Transverse colon (tissue), 4 donors: Measurements from ENCODE around the gene MSLN. TPM values are rescaled to one million over a fixed set of nuclear protein-coding genes. Genes with fewer than 3 reads are reported as not detected.

Experiments used
- DNase-seq: peaks from one replicate; pipeline ENCODE4 v3.0.0-alpha.2; 2019
- H3K27ac ChIP-seq, 4 donors: fragments of 200-600 bp; sonication (generic); 2 replicates each; pipeline ENCODE4 v1.5.1; 2016 to 2018; ENCODE audit warnings: inconsistent platforms in 4 of 4
- H3K27me3 ChIP-seq: fragments of 200-600 bp; sonication (generic); 2 replicates; pipeline ENCODE4 v1.5.1; 2017; ENCODE audit warnings: inconsistent platforms
- H3K36me3 ChIP-seq, 4 donors: fragments of 200-600 bp; sonication (generic); 2 replicates each; pipeline ENCODE4 v1.5.1; 2017 to 2019; ENCODE audit warnings: inconsistent platforms in 4 of 4
- H3K4me1 ChIP-seq, 4 donors: fragments of 200-600 bp; sonication (generic); 2 replicates each; pipeline ENCODE4 v1.5.1; 2017 to 2020; ENCODE audit warnings: inconsistent platforms in 4 of 4
- H3K4me3 ChIP-seq, 4 donors: fragments of 200-600 bp; sonication (generic); 1 replicate in 1 of 4; 2 replicates in 3 of 4; pipeline versions ENCODE4 v1.5.1 to v1.6.1; 2017 to 2019; ENCODE audit warnings: inconsistent platforms in 4 of 4
- H3K9me3 ChIP-seq, 2 donors: fragments of 200-600 bp; sonication (generic); 2 replicates each; pipeline ENCODE4 v1.5.1; 2017 to 2019; ENCODE audit warnings: inconsistent platforms in 2 of 2
- CTCF ChIP-seq, 5 experiments: fragments of 200-600 bp in 3 of 5; fragments of 450-650 bp in 2 of 5; sonication (generic) in 3 of 5; IDR thresholded peaks; 1 replicate in 2 of 5; 2 replicates in 3 of 5; pipeline ENCODE4 v1.5.1; 2016 to 2017; ENCODE audit warnings: antibody characterized with exemption in 5 of 5, inconsistent platforms in 3 of 5, mild to moderate bottlenecking in 2 of 5, moderate library complexity in 1 of 5
- EP300 ChIP-seq: sonication (generic); formaldehyde crosslinking; IDR thresholded peaks from one replicate; pipeline ENCODE4 v1.6.1; 2017; ENCODE audit warnings: antibody characterized with exemption, low read depth
- POLR2A ChIP-seq: fragments of 450-650 bp; IDR thresholded peaks from one replicate; pipeline ENCODE4 v1.6.1; 2016; ENCODE audit warnings: antibody characterized with exemption, mild to moderate bottlenecking, moderate library complexity
- POLR2AphosphoS5 ChIP-seq, 3 donors: sonication (generic); formaldehyde crosslinking; IDR thresholded peaks; one replicate each; pipeline ENCODE4 v1.6.1; 2016; ENCODE audit warnings: antibody characterized with exemption in 3 of 3
- WGBS, 2 donors: methylation state at CpG; one replicate each; pipeline ENCODE4 v1.1.5; 2018; ENCODE audit warnings: low coverage in 1 of 2; 5-methylcytosine and 5-hydroxymethylcytosine counted together
- in situ Hi-C, 4 donors: fragments of 200-750 bp; cut with MboI; loops; one replicate each; pipeline versions ENCODE4 v1.15.0 to v1.15.1; 2017; ENCODE audit warnings: low sequenced_read_pairs in 3 of 4, low pct_ligation_motif_present in 1 of 4, low pct_unique_long_range_greater_than_20kb in 1 of 4
- intact Hi-C: fragments of 100-400 bp; cut with DNase I; formaldehyde crosslinking; loops from one replicate; pipeline ENCODE4 v1.15.1; 2023; ENCODE audit warnings: low total_unique reads
- total RNA-seq, 4 donors: library from RNA; depleted of rRNA; stranded (reverse); fragments of >200 nt; gene quantifications; one replicate each; pipeline ENCODE4 v1.1.0, GENCODE V29; 2016

Gene MSLN
- total RNA-seq, 4 donors from 2014 or later, result 4.9 to 21.2 (median 10.3) TPM; not detected in 1

- no peak for DNase-seq
- intact Hi-C loops, result no loop called here
- 52% methylated on average over 18 of the region's 23 CpGs; no CpG with 5 or more reads in 1 of the 2 donors for WGBS, 2 donors
- TF ChIP-seq EP300, result no peak
- TF ChIP-seq CTCF (IDR thresholded peaks at IDR 0.05), result no peak
- no peak for TF ChIP-seq POLR2A
- TF ChIP-seq POLR2AphosphoS5 (IDR thresholded peaks at IDR 0.05), result no peak
- H3K9me3 ChIP-seq, result no peaks in the 10 kb centered on the region
- H3K4me3 ChIP-seq, result no peak overlapping the region
- no peak overlapping the region for H3K27ac ChIP-seq
- H3K4me1 ChIP-seq, result peaks cover 28 to 41% (median 36%) of the 10 kb centered on the region in 4 donors
- in situ Hi-C loops, result no loop called here
- no peaks in the 10 kb centered on the region for H3K36me3 ChIP-seq
- H3K27me3 ChIP-seq, result peaks cover 45% of the 10 kb centered on the region
Observed at GRCh38 chr16:725463-726187, 34.9 kb upstream of the MSLN start.

GRCh38 chr16:726188-726437, 34.4 kb upstream of the MSLN start:
- in situ Hi-C loops, result no loop called here
- 28% methylated on average over 8 of the region's 9 CpGs; no CpG with 5 or more reads in 1 of the 2 donors for WGBS, 2 donors

GRCh38 chr16:726438-727290, 33.9 kb upstream of the MSLN start, which contains the start of the genes CCDC78 and HAGHL:
Gene CCDC78 (minus strand): TSS chr16:726443. CDS start chr16:726367, 76 bp downstream.
Gene HAGHL (plus strand): TSS chr16:727106. CDS start chr16:727510, 404 bp downstream.
- 5% methylated on average over 10 of the region's 88 CpGs; no CpG with 5 or more reads in 1 of the 2 donors for WGBS, 2 donors
- Histone ChIP-seq H3K27me3 (peaks cover 45% of the 10 kb centered on the region), H3K36me3 (no peaks in the 10 kb centered on the region), H3K27ac (peak within 1 kb of the TSS; percentile 22 to 47 (median 38)), H3K4me1 (peaks cover 26 to 36% (median 31%) of the 10 kb centered on the region in 4 donors), H3K4me3 (peak within 1 kb of the TSS; percentile 2 to 56 (median 36)), H3K9me3 (no peaks in the 10 kb centered on the region)
- TF ChIP-seq EP300, result no peak
- TF ChIP-seq POLR2A, result no peak
- in situ Hi-C loops (no loop called here), intact Hi-C loops (no loop called here)
- DNase-seq, result peak; percentile 61

More at GRCh38 chr16:726188-726437, 34.4 kb upstream of the MSLN start:
- no peaks in the 10 kb centered on the region for H3K36me3 ChIP-seq
- peak overlapping the region in 1 of 4 donors; percentile 44 for H3K4me3 ChIP-seq
- H3K27me3 ChIP-seq, result peaks cover 45% of the 10 kb centered on the region
- no peak for DNase-seq
- TF ChIP-seq POLR2AphosphoS5 (IDR thresholded peaks at IDR 0.05) (no peak), POLR2A (no peak), EP300 (no peak), CTCF (IDR thresholded peaks at IDR 0.05) (no peak)
- no peak overlapping the region for H3K27ac ChIP-seq
- H3K4me1 ChIP-seq, result peaks cover 28 to 39% (median 35%) of the 10 kb centered on the region in 4 donors
- intact Hi-C loops, result no loop called here
- no peaks in the 10 kb centered on the region for H3K9me3 ChIP-seq

- TF ChIP-seq POLR2AphosphoS5 (IDR thresholded peaks at IDR 0.05) (no peak), EP300 (no peak), POLR2A (peak; percentile 6), CTCF (IDR thresholded peaks at IDR 0.05) (no peak)
- 1% methylated on average over 35 of the region's 61 CpGs; no CpG with 5 or more reads in 1 of the 2 donors for WGBS, 2 donors
- Histone ChIP-seq H3K27ac (peak overlapping the region; percentile 22 to 47 (median 38)), H3K4me1 (peaks cover 21 to 29% (median 27%) of the 10 kb centered on the region in 4 donors), H3K36me3 (no peaks in the 10 kb centered on the region), H3K4me3 (peak overlapping the region; percentile 2 to 56 (median 36)), H3K9me3 (no peaks in the 10 kb centered on the region), H3K27me3 (peaks cover 45% of the 10 kb centered on the region)
- DNase-seq, result peak; percentile 36
- in situ Hi-C loops, result no loop called here
- intact Hi-C loops, result no loop called here
Observed at GRCh38 chr16:727291-727977, 33.1 kb upstream of the MSLN start.
